H1 (cell line): ENCODE measurements around the gene MACROH2A1. TPM values are rescaled to one million over a fixed set of nuclear protein-coding genes. Genes with fewer than 3 reads are reported as not detected.

Experiments used
- GTF2F1 ChIP-seq: IDR thresholded peaks from 2 replicates; pipeline ENCODE4 v1.6.1; 2012; ENCODE audit warnings: low read depth, low read length, improper control_type of control experiment, borderline replicate concordance
- SIX5 ChIP-seq: IDR thresholded peaks from 2 replicates; pipeline ENCODE4 v1.6.1; 2011; ENCODE audit warnings: mild to moderate bottlenecking, low read depth, low read length
- polyA plus RNA-seq, 7 experiments: library from polyadenylated mRNA; depleted of rRNA in 3 of 7; stranded (reverse) in 5 of 7; unstranded in 2 of 7; fragments of >200 nt in 5 of 7; fragments of 200-250 nt in 2 of 7; gene quantifications; 1 replicate in 5 of 7; 2 replicates in 1 of 7; 4 replicates in 1 of 7; pipeline versions ENCODE4 v1.2.1 to v1.2.3, GENCODE V29; 2011 to 2013; ENCODE audit warnings: missing spikeins in 2 of 7, mixed read lengths in 2 of 7
- total RNA-seq: library from RNA; stranded (reverse); fragmentation: NEBNext Ultra II Directional; extraction: Animal tissue kit (Norgen Biotek cat#: 25700); gene quantifications from 2 replicates; pipeline ENCODE4 v1.2.1, GENCODE V29; 2021
- TF ChIP-seq, protein P1 (sequence below): IDR thresholded peaks from 2 replicates; pipeline ENCODE4 v1.6.1; 2011; ENCODE audit warnings: low read depth, mild to moderate bottlenecking, low read length; ENCODE audit not compliant: insufficient read depth
- TF ChIP-seq, protein P2 (sequence below), 3 experiments: IDR thresholded peaks; 1 replicate in 2 of 3; 2 replicates in 1 of 3; pipeline versions ENCODE4 v1.5.1 to v1.6.1; 2011; ENCODE audit warnings: low read length in 3 of 3, mild to moderate bottlenecking in 3 of 3, inconsistent platforms in 2 of 3, low read depth in 1 of 3, moderate library complexity in 1 of 3; ENCODE audit not compliant: insufficient read depth in 1 of 3; ENCODE audit errors: control extremely low read depth in 1 of 3

The MACROH2A1 gene
- total and polyA plus RNA-seq, 2 of the 8 experiments (the other 6 are each of a cell fraction or from before 2014, with no cell fraction given), result 60.0 to 92.3 TPM

GRCh38 chr5:135324160-135324559 lies 74.9 kb downstream of the MACROH2A1 start (continued):
- TF ChIP-seq, protein P1, sequence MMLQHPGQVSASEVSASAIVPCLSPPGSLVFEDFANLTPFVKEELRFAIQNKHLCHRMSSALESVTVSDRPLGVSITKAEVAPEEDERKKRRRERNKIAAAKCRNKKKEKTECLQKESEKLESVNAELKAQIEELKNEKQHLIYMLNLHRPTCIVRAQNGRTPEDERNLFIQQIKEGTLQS, result no peak
- TF ChIP-seq SIX5 (no peak), GTF2F1 (no peak)
- TF ChIP-seq, protein P2, sequence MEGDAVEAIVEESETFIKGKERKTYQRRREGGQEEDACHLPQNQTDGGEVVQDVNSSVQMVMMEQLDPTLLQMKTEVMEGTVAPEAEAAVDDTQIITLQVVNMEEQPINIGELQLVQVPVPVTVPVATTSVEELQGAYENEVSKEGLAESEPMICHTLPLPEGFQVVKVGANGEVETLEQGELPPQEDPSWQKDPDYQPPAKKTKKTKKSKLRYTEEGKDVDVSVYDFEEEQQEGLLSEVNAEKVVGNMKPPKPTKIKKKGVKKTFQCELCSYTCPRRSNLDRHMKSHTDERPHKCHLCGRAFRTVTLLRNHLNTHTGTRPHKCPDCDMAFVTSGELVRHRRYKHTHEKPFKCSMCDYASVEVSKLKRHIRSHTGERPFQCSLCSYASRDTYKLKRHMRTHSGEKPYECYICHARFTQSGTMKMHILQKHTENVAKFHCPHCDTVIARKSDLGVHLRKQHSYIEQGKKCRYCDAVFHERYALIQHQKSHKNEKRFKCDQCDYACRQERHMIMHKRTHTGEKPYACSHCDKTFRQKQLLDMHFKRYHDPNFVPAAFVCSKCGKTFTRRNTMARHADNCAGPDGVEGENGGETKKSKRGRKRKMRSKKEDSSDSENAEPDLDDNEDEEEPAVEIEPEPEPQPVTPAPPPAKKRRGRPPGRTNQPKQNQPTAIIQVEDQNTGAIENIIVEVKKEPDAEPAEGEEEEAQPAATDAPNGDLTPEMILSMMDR (IDR thresholded peaks at IDR 0.05; ENCODE audit: control extremely low read depth in 1 of 3, insufficient read depth in 1 of 3, low read depth in 1 of 3, low read length in 3 of 3), result no peak
- TF ChIP-seq, all 59 proteins: peak for 0
